Spleen (tissue), 11 donors: ENCODE results near the gene ESYT1. TPM values are rescaled to one million over a fixed set of nuclear protein-coding genes. Genes with fewer than 3 reads are reported as not detected.

Experiments used
- DNase-seq: peaks from one replicate; pipeline ENCODE4 v3.0.0-alpha.2; 2020
- H3K27ac ChIP-seq, 8 donors: fragments of 200-600 bp; sonication (generic) in 7 of 8; 1 replicate in 4 of 8; 2 replicates in 4 of 8; pipeline versions ENCODE4 v1.5.0 to v1.8.0; 2016 to 2021; ENCODE audit warnings: inconsistent platforms in 4 of 8, mild to moderate bottlenecking in 4 of 8, moderate library complexity in 1 of 8
- H3K27me3 ChIP-seq, 7 donors: fragments of 200-600 bp; sonication (generic) in 6 of 7; replicated peaks in 1 of 7; 1 replicate in 4 of 7; 2 replicates in 3 of 7; pipeline versions ENCODE4 v1.5.0 to v1.8.0; 2016 to 2021; ENCODE audit warnings: inconsistent platforms in 3 of 7, mild to moderate bottlenecking in 1 of 7
- H3K36me3 ChIP-seq, 6 donors: fragments of 200-600 bp; sonication (generic) in 5 of 6; 1 replicate in 4 of 6; 2 replicates in 2 of 6; pipeline versions ENCODE4 v1.5.0 to v1.8.0; 2016 to 2021; ENCODE audit warnings: inconsistent platforms in 2 of 6
- H3K4me1 ChIP-seq, 6 donors: fragments of 200-600 bp; sonication (generic) in 5 of 6; 1 replicate in 3 of 6; 2 replicates in 3 of 6; pipeline versions ENCODE4 v1.5.0 to v1.8.0; 2016 to 2021; ENCODE audit warnings: inconsistent platforms in 3 of 6
- H3K4me3 ChIP-seq, 8 donors: fragments of 200-600 bp; sonication (generic) in 7 of 8; 1 replicate in 4 of 8; 2 replicates in 4 of 8; pipeline versions ENCODE4 v1.5.0 to v1.8.0; 2016 to 2021; ENCODE audit warnings: inconsistent platforms in 4 of 8, mild to moderate bottlenecking in 4 of 8, moderate library complexity in 2 of 8
- H3K9me3 ChIP-seq, 8 donors: fragments of 200-600 bp; sonication (generic) in 7 of 8; 1 replicate in 4 of 8; 2 replicates in 4 of 8; pipeline versions ENCODE4 v1.5.0 to v1.8.0; 2016 to 2021; ENCODE audit warnings: inconsistent platforms in 4 of 8
- POLR2A ChIP-seq, 3 donors: fragments of 450-650 bp; IDR thresholded peaks; one replicate each; pipeline ENCODE4 v1.5.1; 2017; ENCODE audit warnings: antibody characterized with exemption in 3 of 3, mild to moderate bottlenecking in 1 of 3
- POLR2AphosphoS5 ChIP-seq, 3 donors: sonication (generic); formaldehyde crosslinking; IDR thresholded peaks; one replicate each; pipeline ENCODE4 v1.5.1; 2017; ENCODE audit warnings: antibody characterized with exemption in 3 of 3
- WGBS, 5 donors: extraction: QIAGEN DNeasy Blood & Tissue Kit in 3 of 5; methylation state at CpG; one replicate each; pipeline versions ENCODE4 v1.1.5 to v1.1.7; 2013 to 2018; 5-methylcytosine and 5-hydroxymethylcytosine counted together
- intact Hi-C: fragments of 100-400 bp; cut with DNase I; formaldehyde crosslinking; loops from one replicate; pipeline ENCODE4 v1.15.0; 2023; ENCODE audit warnings: low total_unique reads
- polyA plus RNA-seq, 3 donors: library from polyadenylated mRNA; stranded (reverse); fragments of 200-250 nt; gene quantifications; one replicate each; pipeline ENCODE4 v1.2.1, GENCODE V29; 2013
- total RNA-seq, 7 donors: library from RNA; depleted of rRNA in 3 of 7; stranded (reverse); fragments of >200 nt in 3 of 7; fragmentation: NEBNext Ultra II Directional in 4 of 7; extraction: Animal tissue kit (Norgen Biotek cat#: 25700) in 4 of 7; gene quantifications; one replicate each; pipeline versions ENCODE4 v1.1.0 to v1.2.1, GENCODE V29; 2016 to 2021
- TF ChIP-seq, protein P1 (sequence below), 11 experiments: fragments of 200-600 bp in 7 of 11; fragments of 450-650 bp in 4 of 11; sonication (generic) in 4 of 11; IDR thresholded peaks in 8 of 11; conservative IDR thresholded peaks in 3 of 11; 1 replicate in 7 of 11; 2 replicates in 4 of 11; pipeline versions ENCODE4 v1.4.0 to v1.8.0; 2016 to 2021; ENCODE audit warnings: antibody characterized with exemption in 11 of 11, inconsistent platforms in 4 of 11, mild to moderate bottlenecking in 1 of 11
- donor health status: healthy with polysubstance abuse.
- donor health status: DM: no; HTN: no; CAD: no; lungs with moderate emphysema.
- donor health status: DM: no; HTN: no; CAD: no.
- donor health status: Bipolar disorder and iron deficiency.
- donor health status: healthy.
- donor health status: DM: no; HTN: no; CAD: no.
- donor health status: DM: yes; HTN: yes; CAD: no.

The ESYT1 gene
- total and polyA plus RNA-seq, 10 donors = 20.2 to 112 (median 103) TPM

DNA sequence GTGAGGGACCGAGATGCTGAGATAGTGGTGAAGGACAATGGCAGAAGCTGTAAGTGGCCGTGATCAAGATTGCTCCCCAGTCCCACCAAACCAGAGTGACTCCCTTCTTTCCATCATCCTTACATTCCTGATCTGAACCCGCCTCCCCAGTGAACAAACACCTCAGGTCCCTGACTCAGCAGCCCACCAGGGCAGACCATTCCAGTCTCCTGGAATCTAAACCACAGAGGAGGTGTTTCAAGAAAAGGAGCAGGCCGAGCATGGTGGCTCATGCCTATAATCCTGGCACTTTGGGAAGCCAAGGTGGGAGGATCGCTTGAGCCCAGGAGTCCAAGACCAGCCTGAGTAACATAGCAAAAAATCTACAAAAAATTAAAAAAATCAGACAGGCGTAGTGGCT lies 41.5 kb upstream of the ESYT1 start:
- DNase-seq = no peak
- Histone ChIP-seq H3K27ac (no peak overlapping the region), H3K36me3 (no peaks in the 10 kb centered on the region), H3K9me3 (no peaks in the 10 kb centered on the region), H3K27me3 (peaks cover 0 to 15% (median 0%) of the 10 kb centered on the region in 7 donors), H3K4me1 (no peaks in the 10 kb centered on the region), H3K4me3 (no peak overlapping the region)
- WGBS, 5 donors = 83 to 92% (median 87%) methylated on average over 5 to 6 of the region's 6 CpGs
- TF ChIP-seq, protein P1, sequence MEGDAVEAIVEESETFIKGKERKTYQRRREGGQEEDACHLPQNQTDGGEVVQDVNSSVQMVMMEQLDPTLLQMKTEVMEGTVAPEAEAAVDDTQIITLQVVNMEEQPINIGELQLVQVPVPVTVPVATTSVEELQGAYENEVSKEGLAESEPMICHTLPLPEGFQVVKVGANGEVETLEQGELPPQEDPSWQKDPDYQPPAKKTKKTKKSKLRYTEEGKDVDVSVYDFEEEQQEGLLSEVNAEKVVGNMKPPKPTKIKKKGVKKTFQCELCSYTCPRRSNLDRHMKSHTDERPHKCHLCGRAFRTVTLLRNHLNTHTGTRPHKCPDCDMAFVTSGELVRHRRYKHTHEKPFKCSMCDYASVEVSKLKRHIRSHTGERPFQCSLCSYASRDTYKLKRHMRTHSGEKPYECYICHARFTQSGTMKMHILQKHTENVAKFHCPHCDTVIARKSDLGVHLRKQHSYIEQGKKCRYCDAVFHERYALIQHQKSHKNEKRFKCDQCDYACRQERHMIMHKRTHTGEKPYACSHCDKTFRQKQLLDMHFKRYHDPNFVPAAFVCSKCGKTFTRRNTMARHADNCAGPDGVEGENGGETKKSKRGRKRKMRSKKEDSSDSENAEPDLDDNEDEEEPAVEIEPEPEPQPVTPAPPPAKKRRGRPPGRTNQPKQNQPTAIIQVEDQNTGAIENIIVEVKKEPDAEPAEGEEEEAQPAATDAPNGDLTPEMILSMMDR (IDR thresholded peaks at IDR 0.05 in 8 of 11, conservative IDR thresholded peaks at IDR 0.05 in 3 of 11) = no peak
- TF ChIP-seq POLR2A (IDR thresholded peaks at IDR 0.05) (no peak), POLR2AphosphoS5 (IDR thresholded peaks at IDR 0.05) (no peak)
- intact Hi-C loops = no loop called here

DNA sequence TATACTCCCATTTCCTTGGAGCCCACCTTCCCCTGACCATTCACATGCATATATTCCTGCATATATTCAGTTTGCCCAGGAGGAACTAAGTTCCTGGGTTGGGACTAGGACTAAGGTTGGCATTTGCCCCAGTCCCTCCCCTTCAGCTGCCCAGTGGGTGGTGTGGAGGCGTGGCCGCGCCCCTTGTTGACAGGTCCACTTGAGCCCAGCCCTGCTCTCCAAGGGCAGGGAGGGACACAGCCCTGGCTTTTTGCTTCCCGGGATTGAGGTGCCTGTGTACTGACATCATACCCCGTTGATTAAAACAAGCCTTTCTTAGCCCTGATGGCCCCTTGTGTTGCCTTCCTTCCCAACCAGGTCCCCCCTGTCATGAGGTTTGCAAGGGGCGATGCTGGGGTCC lies 40.8 kb upstream of the ESYT1 start:
- H3K4me1 ChIP-seq = no peaks in the 10 kb centered on the region
- DNase-seq = no peak
- TF ChIP-seq POLR2AphosphoS5 (IDR thresholded peaks at IDR 0.05) (peak in 1 of 3 donors; percentile 17), POLR2A (IDR thresholded peaks at IDR 0.05) (no peak)
- TF ChIP-seq, protein P1 (IDR thresholded peaks at IDR 0.05 in 8 of 11, conservative IDR thresholded peaks at IDR 0.05 in 3 of 11) = no peak
- intact Hi-C loops = no loop called here
- H3K9me3 ChIP-seq = no peaks in the 10 kb centered on the region
- no peaks in the 10 kb centered on the region for H3K36me3 ChIP-seq
- H3K27ac ChIP-seq = no peak overlapping the region
- no peak overlapping the region for H3K4me3 ChIP-seq
- H3K27me3 ChIP-seq = peaks cover 0 to 9% (median 0%) of the 10 kb centered on the region in 7 donors
- 63 to 91% (median 86%) methylated on average over 6 of the region's 6 CpGs for WGBS, 5 donors

DNA sequence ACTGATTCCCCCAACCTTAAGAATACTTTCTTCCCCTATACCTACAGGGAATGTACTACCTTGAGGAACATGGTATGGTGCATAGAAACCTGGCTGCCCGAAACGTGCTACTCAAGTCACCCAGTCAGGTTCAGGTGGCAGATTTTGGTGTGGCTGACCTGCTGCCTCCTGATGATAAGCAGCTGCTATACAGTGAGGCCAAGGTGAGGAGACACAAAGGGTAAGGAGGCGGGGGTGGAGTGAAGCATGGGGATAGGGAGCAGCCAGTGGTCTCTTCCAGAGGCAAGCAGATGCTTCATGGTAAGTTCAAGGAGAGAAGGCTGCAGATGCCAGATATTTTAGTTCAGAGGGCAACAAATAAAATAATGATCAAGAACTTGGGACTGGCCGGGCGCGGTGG lies 30.3 kb upstream of the ESYT1 start:
- TF ChIP-seq POLR2AphosphoS5 (IDR thresholded peaks at IDR 0.05) (no peak), POLR2A (IDR thresholded peaks at IDR 0.05) (no peak)
- TF ChIP-seq, protein P1 (IDR thresholded peaks at IDR 0.05 in 8 of 11, conservative IDR thresholded peaks at IDR 0.05 in 3 of 11) = no peak
- no peak overlapping the region for H3K27ac ChIP-seq
- H3K36me3 ChIP-seq = no peaks in the 10 kb centered on the region
- peaks cover 0 to 12% (median 3%) of the 10 kb centered on the region in 6 donors for H3K4me1 ChIP-seq
- H3K27me3 ChIP-seq = peaks cover 0 to 7% (median 0%) of the 10 kb centered on the region in 7 donors
- intact Hi-C loops = no loop called here
- WGBS, 5 donors = 73 to 91% (median 87%) methylated on average over 6 of the region's 6 CpGs
- no peak for DNase-seq
- H3K9me3 ChIP-seq = no peaks in the 10 kb centered on the region
- H3K4me3 ChIP-seq = no peak overlapping the region

DNA sequence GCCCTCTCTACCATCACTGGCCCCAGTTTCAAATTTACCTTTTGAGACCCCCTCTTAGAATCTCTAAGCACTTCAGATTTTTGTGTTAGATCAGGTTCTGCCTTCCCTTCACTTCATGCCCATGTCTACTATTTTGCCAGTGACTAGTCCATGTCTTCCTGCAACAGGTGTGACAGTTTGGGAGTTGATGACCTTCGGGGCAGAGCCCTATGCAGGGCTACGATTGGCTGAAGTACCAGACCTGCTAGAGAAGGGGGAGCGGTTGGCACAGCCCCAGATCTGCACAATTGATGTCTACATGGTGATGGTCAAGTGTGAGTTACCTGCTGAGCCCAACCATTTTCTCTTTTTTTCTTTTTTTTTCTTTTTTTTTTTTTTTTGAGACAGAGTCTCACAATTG lies 29.5 kb upstream of the ESYT1 start:
- TF ChIP-seq POLR2AphosphoS5 (IDR thresholded peaks at IDR 0.05) = no peak
- TF ChIP-seq POLR2A (IDR thresholded peaks at IDR 0.05) = no peak
- TF ChIP-seq, protein P1 (IDR thresholded peaks at IDR 0.05 in 8 of 11, conservative IDR thresholded peaks at IDR 0.05 in 3 of 11) = no peak
- intact Hi-C loops = no loop called here
- WGBS, 5 donors = 77 to 92% (median 82%) methylated on average over 3 of the region's 3 CpGs
- no peaks in the 10 kb centered on the region for H3K9me3 ChIP-seq
- H3K27me3 ChIP-seq = peaks cover 0 to 1% (median 0%) of the 10 kb centered on the region in 7 donors
- H3K4me3 ChIP-seq = no peak overlapping the region
- no peak for DNase-seq
- H3K27ac ChIP-seq = no peak overlapping the region
- H3K36me3 ChIP-seq = no peaks in the 10 kb centered on the region
- peaks cover 5 to 20% (median 10%) of the 10 kb centered on the region in 6 donors for H3K4me1 ChIP-seq
